GM19099 (cell line): ENCODE results near the gene GDPD4.

Experiments
- POLR2A ChIP-seq: IDR thresholded peaks from 3 replicates; pipeline ENCODE4 v1.6.1; 2011; ENCODE audit warnings: low read depth; ENCODE audit not compliant: insufficient read length; ENCODE audit errors: extremely low read depth

The GDPD4 gene

DNA sequence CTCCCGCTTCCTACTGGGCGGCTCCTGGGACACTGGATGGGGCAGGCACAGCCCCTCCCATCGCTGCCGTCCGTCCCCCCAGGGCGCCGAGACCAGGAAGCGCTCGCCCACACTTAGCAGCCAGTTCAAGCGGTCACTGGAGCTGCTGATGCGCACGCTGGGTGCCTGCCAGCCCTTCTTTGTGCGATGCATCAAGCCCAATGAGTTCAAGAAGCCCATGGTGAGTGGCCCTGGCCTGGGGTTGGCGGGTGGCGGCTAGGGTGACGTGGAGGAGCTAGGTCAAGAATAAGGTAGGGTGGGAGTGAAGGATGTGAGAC, 128.9 kb downstream of the GDPD4 start:
- TF ChIP-seq POLR2A: no peak

- no peak for TF ChIP-seq POLR2A
These were observed 129.4 kb downstream of the GDPD4 start for GRCh38 chr11:77171885-77172665.

- TF ChIP-seq POLR2A: no peak
These were observed 130.2 kb downstream of the GDPD4 start for GRCh38 chr11:77171254-77171653.

DNA sequence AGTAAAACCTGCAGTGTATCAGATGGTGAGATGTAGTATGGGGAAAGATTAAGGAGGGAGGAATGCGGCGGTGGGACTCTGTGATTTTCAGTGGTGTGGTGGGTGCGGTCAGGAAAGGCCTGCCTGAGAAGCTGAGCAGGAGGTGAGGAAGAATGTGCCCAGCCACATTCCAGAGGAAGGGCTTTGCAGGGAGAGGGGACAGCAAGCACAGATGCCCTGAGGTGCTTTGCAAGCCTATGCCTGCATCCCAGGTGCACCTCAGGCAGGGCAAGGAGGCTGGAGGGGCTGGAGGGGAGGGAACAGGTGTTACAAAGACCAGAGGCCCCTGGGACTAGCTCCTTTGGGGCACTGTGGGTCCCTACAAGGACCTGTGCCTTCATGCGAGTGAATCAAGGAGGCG, 131.4 kb downstream of the GDPD4 start:
- no peak for TF ChIP-seq POLR2A

DNA sequence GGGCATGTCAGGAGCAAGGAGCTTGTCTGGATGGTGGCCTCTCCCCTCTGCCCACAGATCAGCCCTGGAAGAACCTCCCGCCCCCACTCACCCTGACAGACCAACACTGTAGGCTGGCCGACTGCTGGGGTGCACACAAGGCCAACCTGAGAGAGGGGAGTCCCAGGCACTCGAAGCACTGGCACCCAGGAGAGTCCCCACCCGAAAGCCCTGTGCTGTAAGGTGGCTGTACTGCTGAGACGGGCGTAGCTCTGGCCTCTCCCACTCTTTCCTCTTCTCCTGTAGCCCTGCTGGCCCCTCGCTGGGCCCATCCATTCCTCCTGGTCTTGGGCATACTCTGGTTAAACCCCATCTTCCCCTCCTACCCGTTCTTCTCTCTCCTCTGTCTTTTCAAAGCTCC, 133.7 kb downstream of the GDPD4 start:
- TF ChIP-seq POLR2A: no peak

GRCh38 chr11:77167111-77167626, 134.3 kb downstream of the GDPD4 start:
- TF ChIP-seq POLR2A: no peak
